Adrenal gland (tissue), 12 donors: ENCODE data around the gene TCP11L2. TPM values are rescaled to one million over a fixed set of nuclear protein-coding genes. Genes with fewer than 3 reads are reported as not detected.
A peak's percentile ranks its signal among the peaks of the same experiment; 100 is the strongest.

ENCODE experiments used
- DNase-seq, 7 donors: peaks; one replicate each; pipeline ENCODE4 v3.0.0-alpha.2; 2019 to 2020
- H3K27ac ChIP-seq, 5 donors: fragments of 200-600 bp; sonication (generic) in 4 of 5; 1 replicate in 3 of 5; 2 replicates in 2 of 5; pipeline versions ENCODE4 v1.5.1 to v1.8.0; 2016 to 2020; ENCODE audit warnings: mild to moderate bottlenecking in 1 of 5
- H3K27me3 ChIP-seq: fragments of 200-600 bp; 2 replicates; pipeline ENCODE4 v1.8.0; 2021
- H3K36me3 ChIP-seq, 2 donors: fragments of 200-600 bp; replicated peaks in 1 of 2; 1 replicate in 1 of 2; 2 replicates in 1 of 2; pipeline versions ENCODE4 v1.5.1 to v1.8.0; 2018 to 2022
- H3K4me1 ChIP-seq, 2 donors: fragments of 200-600 bp; replicated peaks in 1 of 2; 1 replicate in 1 of 2; 2 replicates in 1 of 2; pipeline versions ENCODE4 v1.5.1 to v1.8.0; 2018 to 2021
- H3K4me3 ChIP-seq, 4 donors: fragments of 200-600 bp; sonication (generic) in 3 of 4; one replicate each; pipeline ENCODE4 v1.5.1; 2016 to 2018
- H3K9me3 ChIP-seq, 3 donors: fragments of 200-600 bp; sonication (generic) in 1 of 3; replicated peaks in 1 of 3; 1 replicate in 2 of 3; 2 replicates in 1 of 3; pipeline versions ENCODE4 v1.5.1 to v1.8.0; 2016 to 2021
- POLR2A ChIP-seq, 2 donors: fragments of 450-650 bp; IDR thresholded peaks; one replicate each; pipeline ENCODE4 v1.6.1; 2017; ENCODE audit warnings: antibody characterized with exemption in 2 of 2, mild to moderate bottlenecking in 2 of 2, moderate library complexity in 1 of 2
- WGBS, 4 donors: extraction: QIAGEN DNeasy Blood & Tissue Kit in 2 of 4; methylation state at CpG; one replicate each; pipeline versions ENCODE4 v1.1.5 to v1.1.7; 2013 to 2017; 5-methylcytosine and 5-hydroxymethylcytosine counted together
- intact Hi-C, 2 donors: fragments of 100-400 bp; cut with DNase I; formaldehyde crosslinking; loops; one replicate each; pipeline versions ENCODE4 v1.14.1 to v1.15.0; 2022 to 2023
- polyA plus RNA-seq, 3 donors: library from polyadenylated mRNA; stranded (reverse); fragments of 200-250 nt in 2 of 3; fragments of 350-450 nt in 1 of 3; fragmentation: Illumina TruSeq in 1 of 3; extraction: RNeasy Lipid Tissue Mini Kit (QIAGEN cat#74804) in 1 of 3; gene quantifications; one replicate each; pipeline ENCODE4 v1.2.3, GENCODE V29; 2013 to 2014
- total RNA-seq, 9 donors: library from RNA; depleted of rRNA in 4 of 9; stranded (reverse); fragments of >200 nt in 4 of 9; fragments of 120-200 nt in 1 of 9; fragmentation: NEBNext Ultra II Directional in 1 of 9; extraction: Animal tissue kit (Norgen Biotek cat#: 25700) in 1 of 9; gene quantifications; one replicate each; pipeline versions ENCODE4 v1.1.0 to v1.2.4, GENCODE V29; 2013 to 2023
- TF ChIP-seq, protein P1 (sequence below), 6 experiments: fragments of 450-650 bp in 4 of 6; fragments of 200-600 bp in 2 of 6; sonication (generic) in 1 of 6; IDR thresholded peaks; 1 replicate in 5 of 6; 2 replicates in 1 of 6; pipeline versions ENCODE4 v1.5.1 to v1.8.0; 2016 to 2021; ENCODE audit warnings: antibody characterized with exemption in 6 of 6, mild to moderate bottlenecking in 2 of 6, moderate library complexity in 1 of 6
- donor health status: healthy with polysubstance abuse.
- donor health status: Bipolar disorder and iron deficiency.
- donor health status: DM: yes; HTN: yes; CAD: no.
- donor health status: DM: no; HTN: no; CAD: no.
- donor health status: DM: no; HTN: no; CAD: no.
- donor health status: DM: yes; HTN: yes; CAD: no.

Gene TCP11L2
- total and polyA plus RNA-seq, 12 donors = 2.3 to 70.4 (median 37.5) TPM

DNA sequence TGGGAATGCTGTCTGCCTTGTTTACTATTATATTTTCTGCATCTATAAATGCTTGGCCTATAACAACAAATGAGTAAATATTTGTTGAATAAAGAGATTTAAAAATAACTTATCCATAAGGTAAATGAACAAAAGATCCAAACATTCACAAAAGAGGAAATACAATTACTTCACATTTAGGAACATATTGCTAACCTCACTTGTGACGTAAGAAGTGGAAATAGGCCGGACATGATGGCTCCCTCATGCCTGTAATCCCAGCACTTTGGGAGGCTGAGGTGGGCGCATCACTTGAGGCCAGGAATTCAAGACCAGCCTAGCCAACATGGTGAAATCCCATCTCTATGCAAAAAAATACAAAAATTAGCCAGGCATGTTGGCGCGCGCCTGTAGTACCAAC lies 29.0 kb upstream of the TCP11L2 start:
- no peak overlapping the region for H3K27ac ChIP-seq
- intact Hi-C loops = no loop called here
- H3K4me1 ChIP-seq = peaks cover 21 to 26% of the 10 kb centered on the region in 2 donors
- H3K4me3 ChIP-seq = no peak overlapping the region
- no peaks in the 10 kb centered on the region for H3K27me3 ChIP-seq
- H3K9me3 ChIP-seq = no peaks in the 10 kb centered on the region
- DNase-seq = no peak
- WGBS, 4 donors = 89 to 97% (median 92%) methylated on average over 6 of the region's 6 CpGs
- no peaks in the 10 kb centered on the region for H3K36me3 ChIP-seq
- TF ChIP-seq POLR2A (IDR thresholded peaks at IDR 0.05) = no peak
- TF ChIP-seq, protein P1, sequence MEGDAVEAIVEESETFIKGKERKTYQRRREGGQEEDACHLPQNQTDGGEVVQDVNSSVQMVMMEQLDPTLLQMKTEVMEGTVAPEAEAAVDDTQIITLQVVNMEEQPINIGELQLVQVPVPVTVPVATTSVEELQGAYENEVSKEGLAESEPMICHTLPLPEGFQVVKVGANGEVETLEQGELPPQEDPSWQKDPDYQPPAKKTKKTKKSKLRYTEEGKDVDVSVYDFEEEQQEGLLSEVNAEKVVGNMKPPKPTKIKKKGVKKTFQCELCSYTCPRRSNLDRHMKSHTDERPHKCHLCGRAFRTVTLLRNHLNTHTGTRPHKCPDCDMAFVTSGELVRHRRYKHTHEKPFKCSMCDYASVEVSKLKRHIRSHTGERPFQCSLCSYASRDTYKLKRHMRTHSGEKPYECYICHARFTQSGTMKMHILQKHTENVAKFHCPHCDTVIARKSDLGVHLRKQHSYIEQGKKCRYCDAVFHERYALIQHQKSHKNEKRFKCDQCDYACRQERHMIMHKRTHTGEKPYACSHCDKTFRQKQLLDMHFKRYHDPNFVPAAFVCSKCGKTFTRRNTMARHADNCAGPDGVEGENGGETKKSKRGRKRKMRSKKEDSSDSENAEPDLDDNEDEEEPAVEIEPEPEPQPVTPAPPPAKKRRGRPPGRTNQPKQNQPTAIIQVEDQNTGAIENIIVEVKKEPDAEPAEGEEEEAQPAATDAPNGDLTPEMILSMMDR (IDR thresholded peaks at IDR 0.05) = no peak

DNA sequence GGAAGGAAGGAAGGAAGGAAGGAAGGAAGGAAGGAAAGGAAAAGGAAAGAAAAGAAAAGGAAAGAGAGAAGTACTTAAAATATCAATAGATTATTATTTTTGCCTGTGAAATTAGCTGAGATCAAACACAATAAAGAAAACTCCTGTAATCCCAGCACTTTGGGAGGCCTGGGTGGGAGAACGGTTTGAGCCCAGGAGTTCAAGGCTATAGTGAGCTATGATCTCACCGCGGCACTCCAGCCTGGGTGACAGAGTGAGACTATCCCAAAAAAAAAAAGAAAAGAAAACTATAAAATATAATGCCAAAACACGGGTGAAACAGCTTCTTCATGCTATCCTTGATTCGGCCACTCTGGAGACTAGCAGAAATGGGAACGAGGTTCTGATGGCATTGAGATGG lies 28.5 kb upstream of the TCP11L2 start:
- no peak for TF ChIP-seq POLR2A (IDR thresholded peaks at IDR 0.05)
- TF ChIP-seq, protein P1 (IDR thresholded peaks at IDR 0.05) = no peak
- Histone ChIP-seq H3K9me3 (no peaks in the 10 kb centered on the region), H3K36me3 (no peaks in the 10 kb centered on the region), H3K27me3 (no peaks in the 10 kb centered on the region), H3K4me1 (peaks cover 21 to 26% of the 10 kb centered on the region in 2 donors), H3K27ac (peak overlapping the region in 4 of 5 donors; percentile 1 to 78 (median 66)), H3K4me3 (no peak overlapping the region)
- peak in 6 of 7 donors; percentile 35 to 61 (median 44) for DNase-seq
- WGBS, 4 donors = 46 to 56% (median 52%) methylated on average over 6 of the region's 6 CpGs
- intact Hi-C loops = no loop called here

DNA sequence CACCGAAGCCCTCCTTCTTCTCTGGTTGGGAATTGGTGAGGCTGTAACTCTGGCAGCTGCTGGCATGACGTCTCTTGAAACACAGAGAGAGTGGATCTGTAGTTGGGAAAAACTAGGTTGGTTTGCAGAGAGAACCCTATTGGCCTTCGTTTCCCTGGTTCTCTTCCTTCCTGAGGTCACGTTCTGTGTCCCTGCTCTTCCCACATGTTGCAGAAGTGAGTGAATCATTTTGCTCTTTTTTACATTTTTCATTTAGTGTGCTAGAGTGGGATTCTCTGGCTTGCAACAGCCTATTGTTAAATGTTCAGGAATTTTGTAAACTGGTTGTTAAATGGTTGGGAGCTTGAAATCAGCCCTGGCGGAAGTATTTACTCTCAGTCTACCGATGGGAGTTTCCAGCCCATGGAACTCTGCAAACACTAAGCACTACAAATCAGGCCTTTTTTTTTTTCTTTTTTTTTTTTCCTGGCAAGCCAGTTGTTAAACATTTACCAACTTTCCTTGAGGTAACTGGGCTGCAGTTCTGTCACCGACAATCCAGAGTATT lies 27.9 kb upstream of the TCP11L2 start:
- H3K27me3 ChIP-seq = no peaks in the 10 kb centered on the region
- 58 to 66% (median 60%) methylated on average over 7 of the region's 7 CpGs for WGBS, 4 donors
- DNase-seq = peak in 2 of 7 donors; percentile 21 to 24
- peak overlapping the region in 4 of 5 donors; percentile 1 to 78 (median 66) for H3K27ac ChIP-seq
- intact Hi-C loops = no loop called here
- no peak for TF ChIP-seq POLR2A (IDR thresholded peaks at IDR 0.05)
- TF ChIP-seq, protein P1 (IDR thresholded peaks at IDR 0.05) = no peak
- no peaks in the 10 kb centered on the region for H3K36me3 ChIP-seq
- H3K4me1 ChIP-seq = peaks cover 21 to 26% of the 10 kb centered on the region in 2 donors
- no peaks in the 10 kb centered on the region for H3K9me3 ChIP-seq
- no peak overlapping the region for H3K4me3 ChIP-seq

DNA sequence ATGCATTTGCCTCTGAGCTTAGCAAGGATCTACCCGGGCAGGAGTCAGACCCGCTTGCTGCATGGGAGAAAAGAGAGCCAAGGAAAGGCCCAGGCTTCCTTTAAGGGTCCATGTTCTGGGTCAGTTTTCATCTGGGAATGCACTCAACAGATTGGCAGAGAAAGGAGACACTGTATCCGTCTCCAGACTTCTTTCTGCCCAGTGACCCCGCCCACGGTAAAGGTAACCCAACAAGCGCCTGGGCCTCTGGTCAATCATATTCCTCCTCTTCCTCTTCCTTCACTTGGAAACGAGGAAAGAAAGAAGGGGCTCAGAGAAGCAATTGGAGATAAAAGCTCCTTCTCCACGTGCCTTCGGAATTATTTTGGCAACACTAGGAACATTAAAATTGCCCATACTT lies 27.1 kb upstream of the TCP11L2 start:
- TF ChIP-seq, protein P1 (IDR thresholded peaks at IDR 0.05) = no peak
- TF ChIP-seq POLR2A (IDR thresholded peaks at IDR 0.05) = no peak
- peaks cover 21 to 26% of the 10 kb centered on the region in 2 donors for H3K4me1 ChIP-seq
- no peaks in the 10 kb centered on the region for H3K27me3 ChIP-seq
- no peak overlapping the region for H3K27ac ChIP-seq
- no peaks in the 10 kb centered on the region for H3K9me3 ChIP-seq
- intact Hi-C loops = no loop called here
- H3K36me3 ChIP-seq = no peaks in the 10 kb centered on the region
- 83 to 95% (median 89%) methylated on average over 9 of the region's 9 CpGs for WGBS, 4 donors
- DNase-seq = no peak
- no peak overlapping the region for H3K4me3 ChIP-seq
